ENCODE measurements around the gene KCNB1.

KCNB1 gene
- total RNA-seq: 0 to 0.54 (median 0.32) reads per million in 4 experiments

DNA sequence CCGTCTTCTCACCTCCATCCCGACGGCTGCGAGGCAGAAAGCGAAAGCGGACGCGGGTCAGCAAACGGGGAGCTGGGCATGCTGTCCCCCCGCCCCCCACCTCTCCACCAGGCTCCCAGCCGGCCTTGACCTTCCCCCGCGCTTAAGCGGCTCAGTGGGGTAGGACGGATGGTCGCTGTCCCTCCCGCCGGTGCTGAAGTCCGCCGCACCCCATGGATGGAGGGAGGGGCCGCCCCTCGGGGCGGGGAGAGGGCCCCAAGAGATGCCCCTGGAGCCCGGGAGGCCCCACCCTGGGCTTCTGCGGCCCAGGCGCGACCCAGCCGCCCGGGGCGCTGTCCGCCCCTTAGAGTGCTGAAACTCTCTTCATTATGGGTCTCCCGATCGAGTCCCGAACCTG, at the start of gene KCNB1:
Gene KCNB1 (minus strand): TSS at position 48 of the 397 bp plus-strand sequence. CDS start 188 bp downstream, outside the sequence.
- DNase-seq: no peak

DNA sequence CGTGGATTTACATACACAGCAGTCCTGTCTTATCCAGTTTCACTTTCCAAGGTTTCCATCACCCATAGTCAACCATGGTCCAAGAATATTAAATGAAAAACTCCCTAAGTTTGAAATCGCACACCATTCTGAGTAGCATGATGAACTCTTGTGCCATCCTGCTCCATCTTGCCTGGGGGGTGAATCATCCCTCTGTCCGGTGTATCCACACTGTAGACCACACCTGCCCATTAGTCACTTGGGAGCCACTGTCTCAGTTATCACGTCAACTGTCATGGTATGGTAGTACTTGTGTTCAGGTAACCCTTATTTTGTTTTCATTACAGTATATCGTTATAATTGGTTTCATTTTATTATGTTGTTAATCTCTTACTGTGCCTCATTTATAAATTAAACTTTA, 47.0 kb upstream of the KCNB1 start:
- DNase-seq: no peak

DNA sequence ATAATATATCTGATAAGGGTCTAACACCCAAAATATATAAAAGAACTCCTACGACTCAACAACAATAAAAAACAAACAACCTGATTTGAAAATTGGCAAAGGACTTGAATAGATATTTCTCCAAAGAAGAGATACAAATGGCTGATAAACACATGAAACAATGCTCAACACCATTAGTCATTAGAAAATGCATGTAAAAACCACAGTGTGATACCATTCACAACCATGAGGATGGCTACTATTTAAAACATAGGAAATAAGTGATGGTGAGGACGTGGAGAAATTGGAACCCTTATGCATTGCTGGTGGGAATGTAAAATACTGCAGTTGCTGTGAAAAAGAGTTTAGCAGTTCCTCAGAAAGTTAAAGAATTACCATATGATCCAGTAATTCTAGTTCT, 44.1 kb upstream of the KCNB1 start:
- no peak for DNase-seq

GRCh38 chr20:49526056-49526455, 43.6 kb upstream of the KCNB1 start:
- DNase-seq: no peak

DNA sequence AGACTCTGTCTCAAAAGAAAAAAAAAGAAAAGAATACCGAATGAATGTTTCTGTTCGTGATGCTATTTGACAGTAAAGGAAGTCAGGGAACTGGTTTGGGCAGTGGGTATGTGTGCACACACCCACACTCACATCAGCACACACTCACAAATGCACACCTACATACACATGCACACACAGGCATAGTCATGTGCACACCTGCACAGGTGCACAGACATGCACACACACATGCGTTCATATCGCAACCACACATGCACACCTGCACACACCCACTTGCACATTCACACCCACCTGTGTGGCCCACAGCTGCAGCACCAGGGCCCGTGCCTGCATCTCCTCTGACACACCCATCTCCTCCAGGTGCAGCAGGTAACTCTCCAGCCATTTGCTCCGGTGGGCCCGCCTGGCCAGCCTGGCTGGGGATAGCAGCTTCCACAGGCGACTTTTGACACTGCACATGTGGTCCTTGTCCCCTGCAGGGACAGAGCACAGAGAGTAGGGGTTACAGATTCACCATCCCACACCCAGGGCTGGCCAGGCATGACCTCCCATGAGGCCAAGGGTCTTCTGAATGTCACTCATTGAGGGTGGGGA, 41.4 kb upstream of the KCNB1 start:
- DNase-seq: no peak

DNA sequence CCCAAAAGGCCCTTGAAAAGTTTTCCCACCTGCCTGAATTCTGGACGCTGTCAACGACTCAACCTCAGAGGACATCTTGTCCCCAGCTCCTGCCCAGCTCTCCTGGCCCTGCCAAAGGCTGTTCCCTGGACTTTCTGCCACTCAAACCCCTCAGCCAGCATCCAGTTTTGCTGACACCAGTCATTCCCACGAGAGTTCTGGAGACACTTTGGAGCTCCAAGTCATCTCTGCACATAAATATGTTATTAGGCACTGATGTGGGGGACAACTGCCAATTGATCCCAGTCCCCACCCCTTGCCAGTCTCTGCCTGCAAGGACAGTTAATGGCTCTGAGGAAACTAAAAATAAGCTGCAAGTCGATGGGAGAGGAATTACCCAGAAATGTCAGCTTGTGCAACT, 38.9 kb upstream of the KCNB1 start:
- DNase-seq: no peak

- DNase-seq: no peak
These were observed 37.4 kb upstream of the KCNB1 start for GRCh38 chr20:49519777-49520359.

DNA sequence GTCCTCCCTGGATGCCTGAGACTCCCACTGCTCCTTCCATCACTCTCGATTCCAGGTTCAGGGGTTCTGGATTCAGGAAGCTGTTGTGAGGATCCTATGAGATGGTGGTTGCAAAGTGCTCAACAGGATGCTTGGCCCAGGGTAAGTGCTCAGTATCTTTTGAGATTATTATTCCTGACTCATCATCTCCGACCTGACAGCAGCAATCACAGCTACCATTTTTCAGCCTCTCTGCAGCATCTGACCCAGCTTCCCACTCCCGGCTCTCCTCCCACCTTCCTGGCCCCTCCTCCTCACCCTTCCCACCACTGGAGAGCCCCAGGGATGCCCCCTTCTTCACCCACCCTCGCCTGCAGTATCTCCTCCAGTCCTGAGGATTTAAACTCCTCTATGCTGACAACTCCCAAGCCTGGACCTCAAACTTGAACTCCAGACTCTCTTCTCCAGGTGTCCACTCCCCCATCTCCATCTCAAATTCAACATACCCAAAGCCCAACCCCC, 36.8 kb upstream of the KCNB1 start:
- no peak for DNase-seq

GRCh38 chr20:49518576-49518975, 36.1 kb upstream of the KCNB1 start:
- DNase-seq: no peak

GRCh38 chr20:49517805-49518100, 35.3 kb upstream of the KCNB1 start:
- no peak for DNase-seq

DNA sequence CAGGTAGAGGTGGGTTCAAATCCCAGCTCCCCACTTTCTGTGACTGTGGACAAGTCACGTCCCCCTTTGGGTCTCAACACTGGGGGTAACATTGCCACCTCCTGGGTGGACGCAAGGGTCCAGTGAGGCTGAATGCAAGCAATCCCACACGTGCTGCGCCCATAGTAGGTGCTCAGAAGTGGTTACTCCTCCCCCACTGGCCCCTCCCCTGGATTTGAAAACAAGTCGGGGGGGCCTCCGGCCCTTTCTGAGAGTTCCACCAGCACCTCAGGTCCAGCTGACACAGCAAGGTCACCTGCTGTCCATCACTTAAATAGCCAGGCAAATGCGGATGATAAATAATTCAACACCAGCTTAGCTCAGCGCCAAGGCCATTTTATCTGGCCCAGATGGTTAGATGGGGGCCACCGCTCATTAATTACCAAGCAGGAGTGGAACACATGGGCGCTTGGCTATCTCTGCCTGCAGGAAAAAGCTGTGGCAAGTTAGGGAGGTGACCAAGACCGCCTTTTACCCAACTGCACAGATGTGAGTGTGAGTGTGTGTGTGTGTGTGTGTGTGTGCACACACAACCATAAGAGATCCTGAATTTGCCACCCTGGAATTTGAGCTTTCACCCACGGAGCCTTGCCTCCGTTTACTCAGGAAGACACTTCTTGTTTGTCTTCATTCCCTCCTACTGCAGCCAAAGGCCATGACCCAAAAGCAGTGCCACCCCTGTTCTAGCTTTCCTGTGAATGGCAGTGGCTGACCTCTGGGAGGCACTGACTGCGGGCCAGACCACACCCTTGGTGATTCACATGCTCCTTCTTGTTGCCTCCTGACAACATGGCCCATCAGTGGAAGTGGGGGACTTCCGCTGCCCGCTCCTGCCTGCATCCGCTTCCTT, 34.7 kb upstream of the KCNB1 start:
- no peak for DNase-seq

DNA sequence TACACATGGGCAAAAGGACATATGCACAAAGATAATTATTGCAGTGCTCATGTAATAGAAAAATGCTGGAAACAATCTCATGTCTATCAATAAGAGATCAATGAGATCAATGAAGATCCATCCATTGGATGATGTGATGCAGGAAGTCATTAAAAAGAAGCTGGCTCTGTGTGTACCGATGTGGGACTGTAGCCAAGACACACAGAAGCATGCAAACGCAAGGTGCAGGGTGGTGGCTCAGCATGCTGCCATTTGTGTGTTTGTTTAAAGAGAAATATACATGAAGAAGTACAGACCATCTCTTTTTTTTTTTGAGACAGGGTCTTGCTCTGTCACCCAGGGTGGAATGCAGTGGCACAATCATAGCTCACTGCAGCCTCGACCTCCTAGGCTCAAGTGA, 33.1 kb upstream of the KCNB1 start:
- DNase-seq: no peak

- no peak for DNase-seq
These were observed 31.0 kb upstream of the KCNB1 start for GRCh38 chr20:49513517-49513916.

- DNase-seq: no peak
These were observed 30.5 kb upstream of the KCNB1 start for GRCh38 chr20:49513009-49513408.

- DNase-seq: no peak
These were observed 29.5 kb upstream of the KCNB1 start for GRCh38 chr20:49511788-49512525.

DNA sequence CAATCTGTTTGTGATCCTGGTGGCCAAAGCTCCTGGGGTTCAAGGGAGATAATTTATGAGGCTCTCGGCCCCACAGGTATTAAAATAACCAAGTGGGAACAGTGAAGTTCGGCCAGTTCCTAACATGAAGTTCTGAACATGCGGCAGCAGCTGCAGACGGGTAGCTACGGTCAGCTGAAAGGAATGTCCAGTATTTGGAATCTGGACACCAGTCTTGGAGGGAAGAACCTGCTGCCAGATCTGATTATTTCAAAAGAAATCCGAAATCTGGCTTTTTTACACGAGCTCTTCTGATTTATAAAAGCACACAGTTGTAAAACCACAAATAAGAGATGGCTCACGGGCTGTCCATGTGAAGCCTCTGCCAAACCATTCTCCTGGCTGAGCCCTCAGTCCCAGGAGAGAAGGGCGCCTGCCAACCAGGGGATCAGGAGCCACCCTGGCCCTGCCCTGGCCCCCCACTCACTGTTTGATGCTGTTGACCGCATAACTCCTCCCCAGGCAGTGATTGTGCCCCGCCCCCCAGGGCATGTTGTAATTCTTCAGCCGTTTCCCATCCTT, 28.2 kb upstream of the KCNB1 start:
- no peak for DNase-seq

- no peak for DNase-seq
These were observed 26.1 kb upstream of the KCNB1 start for GRCh38 chr20:49508435-49509199.

- DNase-seq: no peak
These were observed 25.4 kb upstream of the KCNB1 start for GRCh38 chr20:49507741-49508434.

- DNase-seq: no peak
These were observed 23.1 kb upstream of the KCNB1 start for GRCh38 chr20:49505518-49505917.

- no peak for DNase-seq
These were observed 20.7 kb upstream of the KCNB1 start for GRCh38 chr20:49503176-49503575.

GRCh38 chr20:49501917-49502316, 19.4 kb upstream of the KCNB1 start:
- no peak for DNase-seq

DNA sequence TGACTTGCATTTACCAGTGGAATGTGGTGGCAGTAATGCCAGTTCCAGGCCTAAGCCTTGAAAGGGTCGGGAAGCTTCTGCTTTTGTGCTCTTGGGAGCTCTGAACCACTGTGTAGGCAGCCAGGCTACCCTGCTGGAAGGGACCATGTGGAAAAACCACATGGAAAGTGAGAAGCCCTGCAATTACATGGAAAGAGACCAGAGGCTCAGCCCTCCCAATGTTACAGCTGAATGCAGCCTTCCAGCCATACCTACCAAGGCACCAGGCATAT, 14.9 kb upstream of the KCNB1 start:
- DNase-seq: no peak

All from effector CD8-positive, alpha-beta T cell (primary cell).